ES-I3 (cell line): ENCODE measurements around the gene MVB12A.
A peak's percentile ranks its signal among the peaks of the same experiment; 100 is the strongest.

Experiments
- H3K36me3 ChIP-seq: 2 replicates; pipeline ENCODE4 v1.6.1; 2013; ENCODE audit warnings: mild to moderate bottlenecking, low read length, control low read depth, moderate library complexity; ENCODE audit not compliant: insufficient read depth
- H3K4me1 ChIP-seq: 2 replicates; pipeline ENCODE4 v1.6.1; 2013; ENCODE audit warnings: mild to moderate bottlenecking, control low read depth, low read length; ENCODE audit not compliant: insufficient read depth
- H3K9ac ChIP-seq: 2 replicates; pipeline ENCODE4 v1.6.1; 2013; ENCODE audit warnings: low read depth, mild to moderate bottlenecking, low read length, moderate library complexity
- H3K9me3 ChIP-seq: 2 replicates; pipeline ENCODE4 v1.6.1; 2013; ENCODE audit warnings: mild to moderate bottlenecking, low read length, moderate library complexity; ENCODE audit not compliant: control insufficient read depth, insufficient read depth

Gene MVB12A

GRCh38 chr19:17418710-17419109 lies 1.1 kb upstream of the MVB12A start:
- peak overlapping the region; percentile 56; the same call in 1 of the 2 replicates for H3K9ac ChIP-seq
- H3K36me3 ChIP-seq: no peaks in the 10 kb centered on the region
- H3K9me3 ChIP-seq: no peaks in the 10 kb centered on the region
- peaks cover 11% of the 10 kb centered on the region for H3K4me1 ChIP-seq

- Histone ChIP-seq H3K36me3 (no peaks in the 10 kb centered on the region), H3K9me3 (no peaks in the 10 kb centered on the region), H3K4me1 (peaks cover 11% of the 10 kb centered on the region), H3K9ac (peak overlapping the region; percentile 56)
These were observed 660 bp upstream of the MVB12A start for GRCh38 chr19:17419154-17419620.

GRCh38 chr19:17420475-17420924 lies 653 bp downstream of the MVB12A start:
- peaks cover 13% of the 10 kb centered on the region for H3K4me1 ChIP-seq
- H3K9ac ChIP-seq: peak overlapping the region; percentile 64; the same call in 1 of the 2 replicates
- no peaks in the 10 kb centered on the region for H3K9me3 ChIP-seq
- no peaks in the 10 kb centered on the region for H3K36me3 ChIP-seq

GRCh38 chr19:17421942-17422341 lies 2.1 kb downstream of the MVB12A start:
- no peak overlapping the region for H3K9ac ChIP-seq
- H3K4me1 ChIP-seq: peaks cover 9% of the 10 kb centered on the region

GRCh38 chr19:17423429-17424208 lies 3.8 kb downstream of the MVB12A start:
- Histone ChIP-seq H3K36me3 (no peaks in the 10 kb centered on the region), H3K9ac (no peak overlapping the region)

More at GRCh38 chr19:17421942-17422341, 2.1 kb downstream of the MVB12A start:
- Histone ChIP-seq H3K9me3 (no peaks in the 10 kb centered on the region), H3K36me3 (no peaks in the 10 kb centered on the region)

GRCh38 chr19:17424743-17425365 lies 5.0 kb downstream of the MVB12A start:
- Histone ChIP-seq H3K36me3 (no peaks in the 10 kb centered on the region), H3K9me3 (no peaks in the 10 kb centered on the region), H3K9ac (peak overlapping the region; percentile 28), H3K4me1 (peaks cover 4% of the 10 kb centered on the region; the same call in 1 of the 2 replicates)

More at GRCh38 chr19:17423429-17424208, 3.8 kb downstream of the MVB12A start:
- no peaks in the 10 kb centered on the region for H3K9me3 ChIP-seq
- H3K4me1 ChIP-seq: peaks cover 9% of the 10 kb centered on the region

GRCh38 chr19:17429641-17430113 lies 9.8 kb downstream of the MVB12A start:
- H3K9ac ChIP-seq: no peak overlapping the region
- peaks cover under 1% of the 10 kb centered on the region; the same call in 1 of the 2 replicates for H3K4me1 ChIP-seq
- no peaks in the 10 kb centered on the region for H3K36me3 ChIP-seq
- H3K9me3 ChIP-seq: no peaks in the 10 kb centered on the region

- Histone ChIP-seq H3K4me1 (no peaks in the 10 kb centered on the region), H3K36me3 (no peaks in the 10 kb centered on the region), H3K9ac (no peak overlapping the region), H3K9me3 (no peaks in the 10 kb centered on the region)
These were observed 11.6 kb downstream of the MVB12A start for GRCh38 chr19:17431417-17431816.

GRCh38 chr19:17435218-17435617 lies 15.4 kb downstream of the MVB12A start:
- Histone ChIP-seq H3K36me3 (no peaks in the 10 kb centered on the region), H3K4me1 (no peaks in the 10 kb centered on the region), H3K9me3 (no peaks in the 10 kb centered on the region), H3K9ac (no peak overlapping the region)

GRCh38 chr19:17436094-17436873 lies 16.4 kb downstream of the MVB12A start:
- Histone ChIP-seq H3K9me3 (no peaks in the 10 kb centered on the region), H3K36me3 (no peaks in the 10 kb centered on the region)

GRCh38 chr19:17436874-17437267 lies 17.0 kb downstream of the MVB12A start:
- Histone ChIP-seq H3K36me3 (no peaks in the 10 kb centered on the region), H3K9ac (no peak overlapping the region), H3K9me3 (no peaks in the 10 kb centered on the region), H3K4me1 (no peaks in the 10 kb centered on the region)

More at GRCh38 chr19:17436094-17436873, 16.4 kb downstream of the MVB12A start:
- H3K4me1 ChIP-seq: no peaks in the 10 kb centered on the region
- H3K9ac ChIP-seq: no peak overlapping the region

GRCh38 chr19:17441241-17442021 lies 21.6 kb downstream of the MVB12A start:
- Histone ChIP-seq H3K9me3 (no peaks in the 10 kb centered on the region), H3K36me3 (no peaks in the 10 kb centered on the region), H3K9ac (no peak overlapping the region), H3K4me1 (no peaks in the 10 kb centered on the region)

- H3K9me3 ChIP-seq: no peaks in the 10 kb centered on the region
These were observed 25.8 kb downstream of the MVB12A start for GRCh38 chr19:17445526-17446165.

More at GRCh38 chr19:17445526-17446165, 25.8 kb downstream of the MVB12A start:
- no peak overlapping the region for H3K9ac ChIP-seq
- H3K36me3 ChIP-seq: no peaks in the 10 kb centered on the region
- H3K4me1 ChIP-seq: no peaks in the 10 kb centered on the region
